Spleen (tissue), 11 donors: ENCODE data around the gene SSTR5. TPM values are rescaled to one million over a fixed set of nuclear protein-coding genes. Genes with fewer than 3 reads are reported as not detected.

ENCODE experiments used
- DNase-seq: peaks from one replicate; pipeline ENCODE4 v3.0.0-alpha.2; 2020
- H3K27ac ChIP-seq, 8 donors: fragments of 200-600 bp; sonication (generic) in 7 of 8; 1 replicate in 4 of 8; 2 replicates in 4 of 8; pipeline versions ENCODE4 v1.5.0 to v1.8.0; 2016 to 2021; ENCODE audit warnings: inconsistent platforms in 4 of 8, mild to moderate bottlenecking in 4 of 8, moderate library complexity in 1 of 8
- H3K27me3 ChIP-seq, 7 donors: fragments of 200-600 bp; sonication (generic) in 6 of 7; replicated peaks in 1 of 7; 1 replicate in 4 of 7; 2 replicates in 3 of 7; pipeline versions ENCODE4 v1.5.0 to v1.8.0; 2016 to 2021; ENCODE audit warnings: inconsistent platforms in 3 of 7, mild to moderate bottlenecking in 1 of 7
- H3K36me3 ChIP-seq, 6 donors: fragments of 200-600 bp; sonication (generic) in 5 of 6; 1 replicate in 4 of 6; 2 replicates in 2 of 6; pipeline versions ENCODE4 v1.5.0 to v1.8.0; 2016 to 2021; ENCODE audit warnings: inconsistent platforms in 2 of 6
- H3K4me1 ChIP-seq, 6 donors: fragments of 200-600 bp; sonication (generic) in 5 of 6; 1 replicate in 3 of 6; 2 replicates in 3 of 6; pipeline versions ENCODE4 v1.5.0 to v1.8.0; 2016 to 2021; ENCODE audit warnings: inconsistent platforms in 3 of 6
- H3K4me3 ChIP-seq, 8 donors: fragments of 200-600 bp; sonication (generic) in 7 of 8; 1 replicate in 4 of 8; 2 replicates in 4 of 8; pipeline versions ENCODE4 v1.5.0 to v1.8.0; 2016 to 2021; ENCODE audit warnings: inconsistent platforms in 4 of 8, mild to moderate bottlenecking in 4 of 8, moderate library complexity in 2 of 8
- H3K9me3 ChIP-seq, 8 donors: fragments of 200-600 bp; sonication (generic) in 7 of 8; 1 replicate in 4 of 8; 2 replicates in 4 of 8; pipeline versions ENCODE4 v1.5.0 to v1.8.0; 2016 to 2021; ENCODE audit warnings: inconsistent platforms in 4 of 8
- CTCF ChIP-seq, 11 experiments: fragments of 200-600 bp in 7 of 11; fragments of 450-650 bp in 4 of 11; sonication (generic) in 4 of 11; IDR thresholded peaks in 8 of 11; conservative IDR thresholded peaks in 3 of 11; 1 replicate in 7 of 11; 2 replicates in 4 of 11; pipeline versions ENCODE4 v1.4.0 to v1.8.0; 2016 to 2021; ENCODE audit warnings: antibody characterized with exemption in 11 of 11, inconsistent platforms in 4 of 11, mild to moderate bottlenecking in 1 of 11
- POLR2A ChIP-seq, 3 donors: fragments of 450-650 bp; IDR thresholded peaks; one replicate each; pipeline ENCODE4 v1.5.1; 2017; ENCODE audit warnings: antibody characterized with exemption in 3 of 3, mild to moderate bottlenecking in 1 of 3
- POLR2AphosphoS5 ChIP-seq, 3 donors: sonication (generic); formaldehyde crosslinking; IDR thresholded peaks; one replicate each; pipeline ENCODE4 v1.5.1; 2017; ENCODE audit warnings: antibody characterized with exemption in 3 of 3
- WGBS, 5 donors: extraction: QIAGEN DNeasy Blood & Tissue Kit in 3 of 5; methylation state at CpG; one replicate each; pipeline versions ENCODE4 v1.1.5 to v1.1.7; 2013 to 2018; 5-methylcytosine and 5-hydroxymethylcytosine counted together
- intact Hi-C: fragments of 100-400 bp; cut with DNase I; formaldehyde crosslinking; loops from one replicate; pipeline ENCODE4 v1.15.0; 2023; ENCODE audit warnings: low total_unique reads
- polyA plus RNA-seq, 3 donors: library from polyadenylated mRNA; stranded (reverse); fragments of 200-250 nt; gene quantifications; one replicate each; pipeline ENCODE4 v1.2.1, GENCODE V29; 2013
- total RNA-seq, 7 donors: library from RNA; depleted of rRNA in 3 of 7; stranded (reverse); fragments of >200 nt in 3 of 7; fragmentation: NEBNext Ultra II Directional in 4 of 7; extraction: Animal tissue kit (Norgen Biotek cat#: 25700) in 4 of 7; gene quantifications; one replicate each; pipeline versions ENCODE4 v1.1.0 to v1.2.1, GENCODE V29; 2016 to 2021
- donor health status: healthy with polysubstance abuse.
- donor health status: DM: no; HTN: no; CAD: no; lungs with moderate emphysema.
- donor health status: DM: no; HTN: no; CAD: no.
- donor health status: Bipolar disorder and iron deficiency.
- donor health status: healthy.
- donor health status: DM: no; HTN: no; CAD: no.
- donor health status: DM: yes; HTN: yes; CAD: no.

SSTR5 gene
- total and polyA plus RNA-seq, 10 donors: not detected

- no peak for TF ChIP-seq CTCF (IDR thresholded peaks at IDR 0.05 in 8 of 11, conservative IDR thresholded peaks at IDR 0.05 in 3 of 11)
- TF ChIP-seq POLR2AphosphoS5 (IDR thresholded peaks at IDR 0.05): no peak
- no peak for TF ChIP-seq POLR2A (IDR thresholded peaks at IDR 0.05)
- peaks cover 0 to 83% (median 45%) of the 10 kb centered on the region in 7 donors for H3K27me3 ChIP-seq
- no peaks in the 10 kb centered on the region for H3K36me3 ChIP-seq
- no peak overlapping the region for H3K4me3 ChIP-seq
- no peak for DNase-seq
- no peak overlapping the region for H3K27ac ChIP-seq
- H3K4me1 ChIP-seq: peaks cover 0 to 10% (median 2%) of the 10 kb centered on the region in 6 donors
- intact Hi-C loops: no loop called here
- no peaks in the 10 kb centered on the region for H3K9me3 ChIP-seq
- WGBS, 5 donors: 38 to 95% (median 86%) methylated on average over 1 to 11 of the region's 11 CpGs
Measured at GRCh38 chr16:1049976-1050247, 22.6 kb upstream of the SSTR5 start.

- Histone ChIP-seq H3K27ac (no peak overlapping the region), H3K36me3 (no peaks in the 10 kb centered on the region), H3K4me3 (no peak overlapping the region), H3K4me1 (peaks cover 0 to 14% (median 4%) of the 10 kb centered on the region in 6 donors), H3K27me3 (peaks cover 0 to 83% (median 45%) of the 10 kb centered on the region in 7 donors), H3K9me3 (no peaks in the 10 kb centered on the region)
- intact Hi-C loops: no loop called here
- TF ChIP-seq CTCF (IDR thresholded peaks at IDR 0.05 in 8 of 11, conservative IDR thresholded peaks at IDR 0.05 in 3 of 11): no peak
- no peak for TF ChIP-seq POLR2AphosphoS5 (IDR thresholded peaks at IDR 0.05)
- TF ChIP-seq POLR2A (IDR thresholded peaks at IDR 0.05): no peak
- 83 to 90% (median 88%) methylated on average over 22 to 30 of the region's 30 CpGs for WGBS, 5 donors
- DNase-seq: no peak
Measured at GRCh38 chr16:1050516-1050915, 22.0 kb upstream of the SSTR5 start.

GRCh38 chr16:1050921-1051320 is 21.6 kb upstream of the SSTR5 start:
- no peak overlapping the region for H3K4me3 ChIP-seq
- intact Hi-C loops: no loop called here
- H3K36me3 ChIP-seq: no peaks in the 10 kb centered on the region
- no peak overlapping the region for H3K27ac ChIP-seq
- WGBS, 5 donors: 88 to 92% (median 90%) methylated on average over 11 to 15 of the region's 15 CpGs
- H3K9me3 ChIP-seq: peaks cover 0 to 2% (median 0%) of the 10 kb centered on the region in 8 donors
- H3K4me1 ChIP-seq: peaks cover 0 to 14% (median 4%) of the 10 kb centered on the region in 6 donors
- DNase-seq: no peak
- TF ChIP-seq POLR2A (IDR thresholded peaks at IDR 0.05) (no peak), CTCF (IDR thresholded peaks at IDR 0.05 in 8 of 11, conservative IDR thresholded peaks at IDR 0.05 in 3 of 11) (no peak), POLR2AphosphoS5 (IDR thresholded peaks at IDR 0.05) (no peak)
- peaks cover 0 to 83% (median 41%) of the 10 kb centered on the region in 7 donors for H3K27me3 ChIP-seq

- Histone ChIP-seq H3K27ac (no peak overlapping the region), H3K4me1 (peaks cover 0 to 14% (median 4%) of the 10 kb centered on the region in 6 donors), H3K9me3 (peaks cover 0 to 8% (median 0%) of the 10 kb centered on the region in 8 donors), H3K36me3 (no peaks in the 10 kb centered on the region), H3K4me3 (no peak overlapping the region), H3K27me3 (peaks cover 0 to 81% (median 35%) of the 10 kb centered on the region in 7 donors)
- no peak for DNase-seq
- WGBS, 5 donors: 89 to 94% (median 90%) methylated on average over 8 to 17 of the region's 17 CpGs
- no peak for TF ChIP-seq POLR2A (IDR thresholded peaks at IDR 0.05)
- no peak for TF ChIP-seq CTCF (IDR thresholded peaks at IDR 0.05 in 8 of 11, conservative IDR thresholded peaks at IDR 0.05 in 3 of 11)
- TF ChIP-seq POLR2AphosphoS5 (IDR thresholded peaks at IDR 0.05): no peak
- intact Hi-C loops: no loop called here
Measured at GRCh38 chr16:1051446-1051845, 21.1 kb upstream of the SSTR5 start.
